ENCODE measurements around the gene TRIM28.

Gene TRIM28

GRCh38 chr19:58549664-58550361, 5.9 kb downstream of the TRIM28 start:
- DNase-seq, result no peak

- no peak for DNase-seq
Observed at GRCh38 chr19:58550362-58551122, 6.7 kb downstream of the TRIM28 start.

DNA sequence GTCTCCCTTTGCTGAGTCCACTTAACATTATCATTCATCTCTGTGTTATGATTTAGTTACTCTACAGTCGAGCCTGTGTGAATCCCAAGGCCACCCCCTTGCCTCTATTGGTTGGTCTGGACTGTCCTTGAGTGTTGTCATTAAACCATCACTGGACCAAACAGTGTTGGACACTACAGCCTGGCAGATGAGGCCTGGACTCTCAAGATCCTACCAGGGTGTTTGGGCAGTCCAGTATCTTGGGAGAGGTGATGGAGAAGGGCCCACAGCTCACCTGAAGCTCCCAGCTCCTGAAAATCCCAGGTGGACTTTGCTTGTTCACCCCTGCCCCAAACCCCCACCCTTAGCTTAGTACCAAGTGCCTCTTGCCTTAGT, 7.2 kb downstream of the TRIM28 start:
- no peak for DNase-seq

DNA sequence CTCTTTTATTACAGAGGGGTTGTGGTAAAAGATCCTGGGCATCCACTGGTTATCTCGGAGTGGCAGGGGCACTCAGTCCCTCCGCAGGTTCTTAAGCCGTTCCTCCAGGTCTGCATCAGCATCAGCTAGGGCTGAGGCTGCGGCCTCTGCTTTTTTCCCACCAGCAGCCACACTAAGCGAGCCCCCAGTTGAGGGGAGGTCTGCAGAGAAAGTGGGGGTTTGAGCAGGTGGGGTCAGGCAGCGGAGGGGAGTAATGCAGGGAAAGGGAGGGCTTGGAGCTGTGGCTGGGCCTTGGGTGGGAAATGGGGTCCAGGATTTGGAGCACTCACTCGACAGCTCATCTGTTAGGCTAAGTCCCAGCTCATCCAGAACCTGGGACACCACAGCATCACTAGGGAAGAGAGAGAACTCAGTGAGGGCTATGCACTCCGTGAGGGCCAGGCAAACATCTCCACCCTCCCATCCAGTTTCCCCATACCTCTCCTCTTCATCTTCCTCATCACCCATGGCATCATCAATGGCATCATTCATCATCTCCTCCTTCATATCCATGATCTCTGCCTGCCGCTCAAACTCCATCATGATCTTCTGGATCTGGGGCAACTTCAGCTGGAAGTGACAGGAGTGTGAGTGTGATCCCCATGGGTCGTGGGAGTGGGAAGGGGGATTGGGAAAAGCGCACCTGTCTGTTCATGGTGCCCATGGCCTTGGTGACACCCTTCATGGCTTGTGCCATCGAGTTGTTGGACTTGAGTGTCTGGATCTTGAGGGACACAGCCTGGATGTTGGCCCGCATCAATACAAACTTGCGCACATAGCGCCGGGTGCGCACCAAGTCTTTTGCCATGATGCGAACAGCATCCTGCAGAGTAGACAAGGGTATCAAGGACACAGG, 8.0 kb downstream of the TRIM28 start:
- DNase-seq, result no peak

GRCh38 chr19:58552655-58553054, 8.8 kb downstream of the TRIM28 start:
- DNase-seq, result no peak

DNA sequence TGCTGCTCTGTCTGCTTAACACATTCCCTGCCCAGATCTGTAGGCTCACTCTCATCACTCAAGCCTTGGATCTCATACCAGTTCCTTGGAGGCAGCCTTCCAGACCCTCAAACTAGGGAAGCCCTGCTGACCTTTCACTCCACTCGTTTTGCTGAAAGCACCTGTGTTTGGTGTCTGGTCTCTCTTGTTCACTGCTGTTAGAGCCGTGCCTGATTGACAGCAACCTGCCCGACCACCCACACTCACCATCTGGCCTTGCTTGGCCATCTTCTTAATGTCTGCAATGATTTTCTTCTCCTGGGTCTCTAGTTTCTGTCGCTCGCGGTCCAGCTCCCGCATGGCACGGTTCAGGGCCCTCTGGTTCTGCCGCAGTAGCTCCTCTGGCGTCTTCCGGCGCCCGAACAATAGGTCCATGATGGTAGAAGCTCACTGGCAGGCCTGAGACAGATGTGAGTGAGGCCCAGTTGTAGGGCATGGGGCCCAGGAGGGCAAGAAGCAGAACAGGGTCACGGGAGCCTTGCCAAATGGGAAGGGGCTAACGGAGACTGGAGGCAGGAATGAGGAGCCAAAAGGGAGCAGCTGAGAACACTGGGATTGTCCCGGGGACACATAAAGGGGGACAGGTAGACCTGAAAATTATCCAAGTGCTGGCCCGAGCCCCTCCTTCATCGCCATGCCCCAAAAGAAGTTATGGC, 10.1 kb downstream of the TRIM28 start:
- DNase-seq, result no peak

GRCh38 chr19:58554494-58555368, 10.9 kb downstream of the TRIM28 start, which contains the start of gene CHMP2A:
CHMP2A (minus strand) TSS chr19:58555105; CDS start chr19:58554212, 893 bp downstream.
- peak; percentile 97 for DNase-seq

DNA sequence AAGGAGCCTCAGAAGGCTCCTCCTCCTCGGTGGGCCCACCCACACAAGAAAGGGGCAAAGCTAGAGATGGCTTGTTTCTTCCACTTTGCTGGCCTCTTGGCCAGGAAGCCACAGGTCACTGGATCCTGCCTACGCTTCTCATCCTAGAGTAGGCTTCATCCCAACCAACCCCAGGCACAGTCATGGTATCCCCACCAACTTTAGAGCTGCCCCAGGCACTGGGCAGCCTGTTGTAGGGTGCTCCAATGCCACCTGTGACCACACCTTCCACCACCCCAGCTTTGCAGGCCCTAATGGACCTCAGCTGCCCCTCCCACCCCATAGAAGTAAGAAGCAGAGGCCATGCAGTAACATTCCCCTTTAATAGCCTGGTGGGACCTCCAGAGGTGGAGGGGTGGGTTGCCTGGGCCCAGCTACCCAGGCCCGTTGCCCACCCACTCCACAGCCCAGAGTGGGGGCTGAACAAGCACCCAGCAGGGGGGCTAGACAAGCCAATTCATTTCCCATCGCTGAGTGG, 11.6 kb downstream of the TRIM28 start:
- DNase-seq, result no peak

DNA sequence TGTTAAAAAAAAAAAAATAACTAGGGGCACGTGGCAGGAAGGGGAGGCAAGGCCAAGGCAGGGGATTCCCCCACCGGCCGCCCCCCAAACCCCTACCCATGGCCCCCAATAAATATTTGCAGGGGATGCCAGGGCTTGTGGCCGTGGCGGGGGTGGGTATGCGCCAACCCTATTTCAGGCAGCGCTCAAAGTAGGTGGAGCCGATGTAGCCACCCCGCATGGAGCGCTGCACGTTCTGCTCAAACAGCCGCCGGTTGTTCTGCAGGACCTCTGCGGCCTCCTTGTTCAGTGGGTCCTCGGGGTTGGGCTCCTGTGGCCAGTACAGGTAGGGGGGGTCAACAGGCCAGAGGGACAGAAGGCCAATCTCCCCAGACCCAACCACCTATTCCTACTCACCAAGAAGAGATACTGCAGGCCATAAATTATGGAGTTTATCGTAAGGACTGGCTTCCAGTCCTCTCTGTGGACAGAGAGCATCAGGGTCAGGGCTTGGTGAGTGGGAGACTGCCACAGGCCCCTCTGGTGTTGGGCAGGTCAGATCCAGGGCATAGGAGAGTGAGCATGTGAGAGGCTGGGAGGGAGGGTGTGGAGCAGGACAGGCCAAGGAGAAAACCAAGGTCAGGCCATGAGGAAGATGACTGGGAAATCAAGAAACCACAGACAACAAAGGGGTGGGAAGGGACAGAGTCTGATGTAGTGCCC, 12.2 kb downstream of the TRIM28 start:
- no peak for DNase-seq

GRCh38 chr19:58556622-58557220, 12.9 kb downstream of the TRIM28 start:
- DNase-seq, result no peak

GRCh38 chr19:58557221-58558065, 13.6 kb downstream of the TRIM28 start:
- no peak for DNase-seq

DNA sequence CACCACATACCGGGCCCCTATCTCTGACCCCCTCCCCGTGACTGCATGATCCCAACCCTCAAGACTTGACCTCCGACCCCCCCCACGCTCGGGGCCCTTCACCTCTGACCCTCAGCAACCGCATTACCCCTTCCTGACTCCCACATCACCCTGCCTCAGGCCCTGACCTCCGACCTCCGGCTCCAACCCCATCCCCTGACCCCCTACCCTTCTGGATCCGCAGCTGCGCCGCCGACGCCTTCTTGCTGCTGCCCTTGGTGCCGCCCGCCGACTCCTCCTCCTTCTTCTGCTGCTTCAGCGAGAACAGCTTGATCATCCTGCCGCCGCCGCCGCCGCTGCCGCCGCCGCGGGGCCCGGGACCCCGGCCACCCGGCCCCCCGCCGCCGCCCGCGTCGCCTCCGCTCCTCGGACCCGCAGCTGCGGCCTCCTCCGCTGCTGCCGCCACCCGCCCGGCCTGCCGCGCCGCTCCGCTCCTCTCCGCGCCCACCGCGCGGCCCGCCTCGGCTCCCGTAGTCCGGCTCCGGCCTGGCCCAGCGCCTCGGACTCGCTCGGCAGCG, 14.3 kb downstream of the TRIM28 start, which contains the start of gene UBE2M:
Gene UBE2M, minus strand, starts transcription at position 546 of the 557 bp plus-strand sequence. Its CDS starts 230 bp downstream, at position 316.
- no peak for DNase-seq

GRCh38 chr19:58558623-58559274, 14.9 kb downstream of the TRIM28 start:
- DNase-seq, result peak; percentile 99

GRCh38 chr19:58559275-58560006, 15.6 kb downstream of the TRIM28 start:
- peak; percentile 96 for DNase-seq

DNA sequence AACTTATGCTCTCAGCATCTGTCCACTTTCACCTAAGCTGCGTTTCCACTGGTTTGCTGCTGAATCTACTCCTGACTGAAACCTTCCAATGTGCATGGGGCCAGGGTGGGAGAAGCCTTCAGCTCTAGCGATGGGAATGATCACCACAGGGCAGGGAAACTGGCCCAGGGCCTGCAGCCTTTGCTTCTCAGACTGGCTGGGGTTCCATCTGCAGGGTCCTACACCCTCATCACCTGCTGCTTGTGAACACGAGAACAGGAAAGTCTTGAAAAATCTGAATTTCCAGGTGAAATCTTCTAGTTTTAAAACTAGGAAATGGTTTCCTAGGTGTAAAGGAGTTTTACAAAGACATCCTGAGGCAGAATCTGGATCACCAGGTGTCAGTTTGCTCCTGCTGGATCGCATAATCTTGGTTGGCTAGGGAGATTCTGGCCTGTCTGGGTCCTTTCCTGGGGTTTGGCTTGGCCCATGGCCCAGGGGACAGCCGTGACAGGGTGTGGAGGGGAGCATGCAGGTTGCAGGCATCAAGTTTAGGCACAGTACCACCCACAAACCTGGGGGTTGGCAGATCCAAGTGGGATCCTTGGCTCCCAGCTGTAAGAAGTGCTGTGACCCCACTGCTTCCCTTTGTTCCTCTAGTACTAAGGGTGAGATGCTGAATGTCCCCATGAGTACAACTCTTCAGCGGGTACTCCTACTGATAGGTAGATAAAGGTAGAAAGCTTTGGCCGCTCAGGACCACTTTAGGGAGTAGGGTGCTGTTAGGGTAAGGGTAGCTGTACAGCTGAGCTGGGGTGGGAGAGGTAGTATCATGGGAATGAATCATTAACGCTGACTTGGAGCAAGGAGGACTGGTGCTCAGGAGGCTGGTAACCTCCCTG, 16.4 kb downstream of the TRIM28 start:
- DNase-seq, result no peak

GRCh38 chr19:58560921-58561320, 17.1 kb downstream of the TRIM28 start:
- DNase-seq, result no peak

All from RPMI8226 (cell line).